Right kidney (tissue), 1 donor: Measurements from ENCODE around the gene GCKR.
"Not testable (repeated sequence)": the region's sequence is repeated elsewhere in the genome, so short reads cannot be mapped to it uniquely, and the experiment has no call there.

Experiments
- DNase-seq: peaks from one replicate; pipeline ENCODE4 v3.0.0-alpha.2; 2016

The GCKR gene

DNA sequence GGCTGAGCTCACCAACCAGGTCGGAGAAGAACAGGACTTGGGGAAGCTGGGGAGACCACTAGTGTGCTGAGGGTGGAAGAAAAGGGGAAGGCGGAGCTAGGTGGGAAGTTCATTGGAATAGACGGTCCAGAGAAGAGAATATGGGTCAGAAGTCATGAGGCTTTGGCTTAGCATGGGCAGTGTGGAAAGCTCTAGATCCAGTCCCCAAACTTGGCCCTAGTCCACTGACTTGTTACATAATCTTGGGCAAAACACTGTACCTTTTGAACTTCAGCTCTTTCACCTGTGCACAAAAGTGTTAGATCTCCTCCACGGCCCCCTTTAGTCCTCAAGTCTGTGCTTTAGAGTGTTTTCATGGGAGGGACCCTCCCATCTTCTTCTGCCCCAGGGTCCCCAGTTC is 10.7 kb downstream of the GCKR start:
- DNase-seq, result no peak

DNA sequence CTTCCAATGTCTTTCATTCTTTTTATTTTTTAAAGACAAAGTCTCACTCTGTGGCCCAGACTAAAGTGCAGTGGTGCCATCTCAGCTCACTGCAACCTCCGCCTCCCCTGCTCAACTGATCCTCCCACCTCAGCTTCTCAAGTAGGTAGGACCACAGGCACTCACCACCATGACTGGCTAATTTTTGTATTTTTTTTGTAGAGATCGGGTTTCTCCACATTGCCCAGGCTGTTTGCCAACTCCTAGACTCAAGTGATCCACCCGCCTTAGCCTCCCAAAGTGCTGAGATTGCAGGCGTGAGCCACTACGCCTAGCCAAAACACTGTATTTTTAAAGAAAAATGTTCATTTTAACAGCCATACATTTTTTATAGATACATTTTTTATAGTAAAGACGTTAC is 12.7 kb downstream of the GCKR start:
- no peak for DNase-seq

DNA sequence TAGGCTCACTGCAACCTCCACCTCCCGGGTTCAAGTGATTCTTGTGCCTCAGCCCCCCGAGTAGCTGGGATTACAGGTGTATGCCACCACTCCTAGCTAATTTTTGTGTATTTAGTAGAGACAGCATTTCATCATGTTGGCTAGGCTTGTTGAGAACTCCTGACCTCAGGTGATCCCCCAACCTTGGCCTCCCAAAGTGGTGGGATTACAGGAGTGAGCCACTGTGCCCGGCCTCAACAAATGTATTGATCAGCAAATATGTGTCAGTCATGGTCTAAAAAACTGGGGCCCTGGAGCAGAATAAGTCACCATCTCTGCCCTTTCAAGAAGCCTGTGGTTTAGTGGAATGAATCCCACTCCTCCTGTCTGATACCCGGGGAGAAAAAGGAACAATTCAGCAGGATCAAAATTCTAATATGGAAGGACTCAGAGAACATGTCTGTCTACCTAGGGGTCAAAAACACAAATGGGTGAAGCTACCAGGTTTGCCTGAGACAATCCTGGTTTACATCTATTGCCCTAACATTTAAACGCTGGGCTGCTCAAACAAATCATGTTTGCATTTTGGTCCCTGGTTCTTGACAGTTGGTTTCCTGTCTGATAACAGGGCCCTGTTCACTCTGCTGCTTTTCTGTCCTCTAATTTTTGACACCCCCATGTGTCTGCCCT is 21.6 kb downstream of the GCKR start:
- DNase-seq, result no peak

DNA sequence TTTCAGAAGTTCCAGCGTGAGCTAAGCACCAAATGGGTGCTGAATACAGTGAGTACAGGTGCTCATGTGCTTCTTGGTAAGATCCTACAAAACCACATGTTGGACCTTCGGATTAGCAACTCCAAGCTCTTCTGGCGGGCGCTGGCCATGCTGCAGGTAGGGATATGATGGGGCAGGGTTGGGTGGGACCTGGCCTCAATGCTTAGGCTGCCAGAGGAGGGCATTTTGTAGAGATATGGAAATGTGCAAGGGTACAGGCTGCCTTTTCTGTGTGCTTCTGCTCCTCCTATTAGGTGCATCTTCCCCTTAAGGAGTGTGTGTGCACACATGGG is 22.1 kb downstream of the GCKR start:
- no peak for DNase-seq

DNA sequence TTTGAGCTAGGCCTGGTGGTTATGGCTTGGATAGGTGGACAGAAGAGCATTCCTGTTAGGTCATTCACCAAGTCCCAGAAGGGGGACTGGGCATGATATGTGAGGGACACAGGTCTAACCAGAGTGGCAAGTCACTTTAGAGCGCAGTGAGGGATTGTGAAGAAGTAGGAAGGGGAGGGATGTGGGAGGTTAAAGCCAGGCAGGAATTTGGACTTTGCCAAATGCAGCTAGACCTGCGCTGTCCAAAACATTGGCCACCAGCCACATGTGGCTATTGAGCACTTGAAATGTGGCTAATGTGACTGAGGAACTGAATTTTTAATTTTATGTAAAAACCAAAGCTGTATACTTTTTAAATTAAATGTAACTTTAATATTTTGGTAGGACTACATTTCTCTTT is 23.7 kb downstream of the GCKR start:
- no peak for DNase-seq

DNA sequence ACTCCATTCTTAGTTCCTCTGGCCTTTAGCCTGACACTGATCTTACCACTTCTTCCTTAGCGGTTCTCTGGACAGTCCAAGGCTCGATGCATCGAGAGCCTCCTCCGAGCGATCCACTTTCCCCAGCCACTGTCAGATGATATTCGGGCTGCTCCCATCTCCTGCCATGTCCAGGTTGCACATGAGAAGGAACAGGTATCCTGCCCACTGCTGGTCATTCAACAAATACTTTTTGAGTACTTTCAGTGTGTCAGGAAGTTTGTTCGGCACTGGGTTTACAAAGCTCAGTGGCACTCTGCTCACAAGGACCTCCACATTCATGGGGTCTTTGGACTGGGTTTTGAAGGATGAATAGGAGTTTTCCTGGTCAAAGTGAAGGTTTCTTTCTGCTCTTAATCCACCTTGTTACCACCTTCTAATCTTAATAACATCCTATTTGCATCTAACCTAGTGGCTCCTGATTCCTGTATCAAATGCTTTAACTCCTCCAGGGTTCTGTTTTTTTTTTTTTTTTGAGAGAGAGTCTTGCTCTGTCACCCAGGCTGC is 25.8 kb downstream of the GCKR start:
- DNase-seq, result no peak

DNA sequence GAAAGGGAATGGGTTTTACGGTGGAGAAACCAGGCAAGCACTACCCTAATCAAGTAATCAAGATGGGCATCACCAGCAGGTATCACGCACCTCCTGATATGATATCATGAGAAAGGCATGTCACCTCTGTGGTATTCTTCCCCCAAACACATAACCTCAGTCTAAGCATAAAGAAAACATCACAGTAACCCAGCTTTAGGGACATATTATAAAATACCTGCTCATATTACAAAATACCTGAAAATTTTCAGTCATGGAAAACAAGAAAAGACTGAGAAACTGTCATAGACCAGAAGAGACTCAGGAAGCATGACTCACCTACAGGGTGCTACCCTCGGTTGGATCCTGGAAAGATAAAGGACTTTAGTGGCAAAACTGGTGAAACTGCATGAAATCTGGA is 30.5 kb downstream of the GCKR start:
- no peak for DNase-seq

DNA sequence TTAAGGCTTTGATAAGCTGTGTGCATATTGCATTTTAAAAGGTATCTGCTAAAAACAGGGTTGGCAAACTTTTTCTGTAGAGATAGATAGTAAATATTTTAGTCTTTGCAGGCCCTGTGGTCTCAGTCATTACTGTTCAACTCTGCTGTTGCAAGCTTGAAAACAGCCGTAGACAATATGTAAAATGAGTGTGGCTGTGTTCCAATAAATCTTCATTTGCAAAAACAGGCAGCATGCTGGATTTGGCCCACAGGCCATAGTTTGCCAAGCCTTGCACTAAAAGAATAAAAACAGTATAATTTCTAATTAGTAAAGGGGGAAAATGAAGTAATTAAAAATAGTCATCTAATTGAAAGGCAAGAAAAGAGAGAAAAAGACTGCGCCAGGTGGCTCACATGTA is 35.3 kb downstream of the GCKR start:
- no peak for DNase-seq

DNA sequence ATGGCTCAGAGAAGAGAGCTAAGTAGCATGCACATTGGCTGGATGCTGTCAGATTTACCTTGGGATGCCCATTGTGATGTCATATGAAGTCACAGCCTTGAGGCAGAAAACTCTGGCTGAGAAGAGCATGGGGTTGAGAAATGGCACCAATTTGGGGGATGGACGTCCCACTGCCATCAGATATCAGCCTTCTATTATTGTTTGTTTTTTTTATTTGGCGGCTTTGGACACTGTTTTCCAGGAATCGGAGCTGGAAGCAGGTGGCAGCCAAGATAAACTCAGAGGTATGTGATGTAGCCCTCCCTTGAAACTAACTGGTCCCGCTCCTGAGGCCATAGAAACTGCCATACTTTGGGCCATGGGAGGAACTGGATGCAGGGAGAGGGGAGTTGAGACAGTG is 40.6 kb downstream of the GCKR start:
- DNase-seq, result no peak

DNA sequence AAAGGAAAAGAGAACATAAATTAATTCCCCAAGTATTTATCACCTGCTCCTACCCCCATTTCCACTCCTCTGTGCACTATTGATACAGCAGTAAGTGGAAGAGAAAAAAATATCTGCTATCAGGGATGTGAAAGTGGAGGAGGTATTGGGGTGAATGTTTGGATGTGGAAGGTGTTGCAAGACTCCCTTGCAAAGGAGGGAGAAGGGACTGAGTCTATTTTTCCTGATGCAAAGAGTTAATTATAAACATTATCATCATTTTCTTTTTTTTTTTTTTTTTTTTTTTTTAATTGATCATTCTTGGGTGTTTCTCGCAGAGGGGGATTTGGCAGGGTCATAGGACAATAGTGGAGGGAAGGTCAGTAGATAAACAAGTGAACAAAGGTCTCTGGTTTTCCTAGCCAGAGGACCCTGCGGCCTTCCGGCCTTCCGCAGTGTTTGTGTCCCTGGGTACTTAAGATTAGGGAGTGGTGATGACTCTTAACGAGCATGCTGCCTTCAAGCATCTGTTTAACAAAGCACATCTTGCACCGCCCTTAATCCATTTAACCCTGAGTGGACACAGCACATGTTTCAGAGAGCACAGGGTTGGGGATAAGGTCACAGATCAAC is 42.3 kb downstream of the GCKR start:
- not testable (repeated sequence) for DNase-seq

DNA sequence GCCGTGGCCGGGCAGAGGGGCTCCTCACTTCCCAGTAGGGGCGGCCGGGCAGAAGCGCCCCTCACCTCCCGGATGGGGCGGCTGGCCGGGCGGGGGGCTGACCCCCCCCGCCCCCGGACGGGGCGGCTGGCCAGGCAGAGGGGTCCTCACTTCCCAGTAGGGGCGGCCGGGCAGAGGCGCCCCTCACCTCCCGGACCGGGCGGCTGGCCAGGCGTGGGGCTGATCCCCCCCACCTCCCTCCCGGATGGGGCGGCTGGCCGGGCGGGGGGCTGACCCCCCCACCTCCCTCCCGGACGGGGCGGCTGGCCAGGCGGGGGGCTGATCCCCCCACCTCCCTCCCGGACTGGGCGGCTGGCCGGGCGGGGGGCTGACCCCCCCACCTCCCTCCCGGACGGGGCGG is 43.0 kb downstream of the GCKR start:
- DNase-seq, result not testable (repeated sequence)

DNA sequence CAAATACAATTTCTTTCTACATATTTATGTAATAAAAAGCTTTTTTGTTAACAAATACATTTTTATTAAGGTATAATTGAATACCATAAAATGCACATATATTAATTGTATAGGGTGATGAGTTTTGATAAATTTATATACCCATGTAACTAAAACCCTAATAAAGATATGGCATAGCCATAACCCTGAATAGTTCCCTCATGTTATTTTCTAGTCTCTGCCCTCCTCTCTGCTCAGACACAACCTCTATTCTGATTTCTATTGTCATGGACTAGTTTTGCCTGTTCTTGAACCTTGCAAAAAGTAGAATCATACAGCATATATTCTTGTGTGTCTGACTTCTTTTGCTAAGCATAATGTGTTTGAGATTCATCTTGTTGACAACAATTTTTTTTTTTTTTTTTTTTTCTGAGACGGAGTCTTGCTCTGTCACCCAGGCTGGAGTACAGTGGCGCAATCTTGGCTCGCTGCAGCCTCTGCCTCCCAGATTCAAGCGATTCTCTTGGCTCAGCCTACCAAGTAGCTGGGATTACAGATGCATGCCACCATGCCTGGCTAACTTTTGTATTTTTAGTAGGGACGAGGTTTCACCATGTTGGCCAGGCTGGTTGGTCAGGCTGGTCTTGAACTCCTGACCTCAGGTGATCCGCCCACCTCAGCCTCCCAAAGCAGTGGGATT is 47.6 kb downstream of the GCKR start:
- DNase-seq, result no peak

DNA sequence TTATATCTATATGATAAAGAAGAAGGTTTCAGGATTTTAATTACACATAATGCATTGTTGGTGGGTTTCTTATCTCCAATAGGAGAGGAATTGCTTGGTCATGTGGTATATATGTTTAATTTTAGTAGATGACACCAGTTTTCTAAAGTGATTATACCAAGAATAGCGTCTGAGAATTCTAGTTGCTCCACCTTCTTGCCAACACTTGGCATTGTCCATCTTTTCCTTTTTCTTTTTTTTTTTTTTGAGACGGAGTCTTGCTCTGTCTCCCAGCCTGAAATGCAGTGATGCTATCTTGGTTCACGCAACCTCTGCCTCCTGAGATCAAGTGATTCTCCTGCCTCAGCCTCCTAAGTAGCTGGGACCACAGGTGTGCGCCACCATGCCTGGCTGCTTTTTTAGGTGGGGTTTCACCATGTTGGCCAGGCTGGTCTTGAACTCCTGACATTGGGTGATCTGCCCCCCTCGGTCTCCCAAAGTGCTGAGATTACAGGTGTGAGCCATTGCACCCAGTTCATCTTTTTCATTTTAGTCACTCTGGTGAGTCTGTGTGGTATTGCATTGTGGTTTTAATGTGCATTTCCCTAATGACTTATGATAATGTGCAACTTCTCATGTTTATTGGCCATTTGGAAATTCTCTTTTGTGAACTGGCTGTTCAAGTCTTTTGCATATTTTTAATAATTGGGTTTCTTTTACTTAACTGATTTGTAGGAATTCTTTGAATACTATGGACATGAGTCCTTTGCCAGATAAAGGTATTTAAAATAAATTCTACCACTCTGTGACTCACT is 48.9 kb downstream of the GCKR start:
- no peak for DNase-seq

DNA sequence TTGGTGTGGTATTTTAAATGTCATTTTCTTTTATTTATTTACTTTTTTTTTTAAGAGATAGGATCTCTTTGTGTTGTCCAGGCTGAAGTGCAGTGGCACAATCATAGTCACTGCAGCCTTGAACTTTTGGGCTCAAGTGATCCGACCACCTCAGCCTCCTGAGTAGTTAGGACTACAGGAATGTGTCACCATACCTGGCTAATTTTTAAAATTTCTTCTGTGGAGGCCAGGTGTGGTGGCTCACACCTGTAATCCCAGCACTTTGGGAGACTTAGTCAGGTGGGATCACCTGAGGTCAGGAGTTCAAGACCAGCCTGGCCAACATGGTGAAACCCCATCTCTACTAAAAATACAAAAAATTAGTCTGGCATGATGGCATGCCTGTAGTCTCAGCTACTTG is 52.7 kb downstream of the GCKR start:
- DNase-seq, result no peak

DNA sequence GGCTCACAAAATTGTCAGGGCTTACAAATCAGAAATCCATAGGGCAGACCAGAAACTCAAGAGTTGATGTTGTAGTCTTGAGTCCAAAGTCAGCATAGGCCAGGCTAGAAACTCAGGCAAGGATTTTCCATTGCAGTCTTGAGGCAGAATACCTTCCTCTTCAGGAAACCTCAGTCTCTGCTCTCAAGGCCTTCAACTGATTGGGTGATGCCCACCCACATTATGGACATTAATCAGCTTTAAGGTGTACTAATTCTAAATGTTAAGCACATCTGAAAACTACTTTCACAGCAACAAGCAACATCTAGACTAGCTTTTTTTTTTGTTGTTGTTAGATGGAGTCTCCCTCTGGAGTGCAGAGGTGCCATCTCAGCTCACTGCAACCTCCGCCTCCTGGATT is 54.9 kb downstream of the GCKR start:
- no peak for DNase-seq

DNA sequence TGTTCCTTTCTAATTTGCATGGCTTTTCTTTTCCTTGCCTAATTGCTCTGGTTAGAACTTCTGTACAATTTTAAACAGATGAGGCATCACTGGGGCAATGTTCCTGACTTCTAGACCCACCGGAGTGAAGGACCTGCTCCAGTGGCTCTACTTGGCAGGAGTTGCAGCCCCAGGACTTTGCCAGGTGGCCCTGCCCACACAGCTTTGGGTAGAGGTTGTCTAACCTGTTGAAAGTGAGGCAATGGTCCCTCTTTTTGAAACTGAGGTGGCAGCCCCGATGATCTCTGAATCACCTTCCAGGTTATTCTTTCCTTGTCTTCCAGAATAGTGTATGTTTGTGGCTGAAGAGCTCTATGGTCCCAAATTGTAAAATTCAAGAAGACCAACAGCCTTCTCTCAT is 56.3 kb downstream of the GCKR start:
- DNase-seq, result no peak

DNA sequence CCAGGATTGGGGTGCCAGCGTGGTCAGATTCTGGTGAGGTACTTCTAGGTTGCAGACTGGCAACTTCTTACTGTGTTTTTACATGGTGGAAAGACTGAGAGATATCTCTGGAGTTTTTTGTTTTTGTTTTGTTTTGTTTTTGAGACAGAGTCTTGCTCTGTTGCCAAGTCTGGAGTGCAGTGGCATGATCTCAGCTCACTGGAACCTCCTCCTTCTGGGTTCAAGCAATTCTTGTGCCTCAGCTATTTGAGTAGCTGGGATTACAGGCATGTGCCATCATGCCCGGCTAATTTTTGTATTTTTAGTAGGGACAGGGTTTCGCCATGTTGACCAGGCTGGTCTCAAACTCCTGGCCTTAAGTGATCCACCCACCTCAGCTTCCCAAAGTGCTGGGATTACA is 57.8 kb downstream of the GCKR start:
- not testable (repeated sequence) for DNase-seq

DNA sequence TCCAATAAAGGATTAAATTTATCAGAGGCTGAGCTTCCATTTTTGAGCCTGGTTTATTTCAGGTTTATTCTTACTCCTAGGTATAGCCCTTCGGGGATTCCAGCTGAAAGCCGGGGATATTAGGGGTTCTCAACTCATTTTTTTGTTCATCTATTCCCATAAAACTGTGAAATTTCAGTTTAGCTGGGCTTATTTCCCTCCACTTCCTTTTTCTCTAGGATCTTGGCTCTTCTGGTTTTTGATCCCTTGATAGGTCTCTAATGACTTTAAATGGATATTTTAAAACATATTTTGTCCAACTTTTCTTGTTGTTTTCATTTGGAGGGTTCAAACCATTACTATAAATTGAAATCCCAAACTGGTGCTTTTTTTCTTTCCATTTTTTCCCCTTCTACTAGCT is 62.6 kb downstream of the GCKR start:
- DNase-seq, result no peak

DNA sequence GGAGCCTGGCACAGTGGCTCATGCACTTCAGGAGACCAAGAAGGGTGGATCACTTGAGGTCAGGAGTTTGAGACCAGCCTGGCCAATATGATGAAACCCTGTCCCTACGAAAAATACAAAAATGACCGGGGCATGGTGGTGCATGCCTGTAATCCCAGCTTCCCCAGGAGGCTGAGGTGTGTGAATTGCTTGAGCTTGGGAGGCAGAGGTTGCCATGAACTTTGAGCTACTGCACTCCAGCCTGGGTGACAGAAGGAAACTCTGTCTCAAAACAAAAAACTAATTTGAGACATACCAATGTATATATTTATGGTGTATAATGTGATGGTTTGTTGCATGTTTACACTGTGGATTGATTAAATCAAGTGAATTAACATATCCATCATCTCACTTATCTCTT is 64.4 kb downstream of the GCKR start:
- no peak for DNase-seq

DNA sequence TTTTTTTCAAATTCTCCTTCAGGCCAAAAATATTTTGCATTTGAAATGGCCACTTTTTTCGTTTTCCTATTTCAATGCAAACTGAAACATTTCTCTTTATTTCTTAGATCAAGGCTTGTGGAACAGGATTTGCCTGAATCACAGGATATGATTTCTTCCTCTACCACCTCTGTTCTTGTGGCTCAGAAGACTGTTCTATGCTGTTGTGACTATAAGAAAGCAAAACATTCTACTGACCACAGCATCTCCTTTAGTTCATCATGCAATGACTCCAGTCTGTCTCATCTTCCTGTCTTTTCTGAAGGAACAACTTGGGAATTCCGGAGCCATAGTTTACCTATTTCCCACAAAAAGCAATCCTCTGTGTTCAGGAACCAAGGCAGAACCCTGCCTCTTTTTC is 70.0 kb downstream of the GCKR start:
- DNase-seq, result no peak

DNA sequence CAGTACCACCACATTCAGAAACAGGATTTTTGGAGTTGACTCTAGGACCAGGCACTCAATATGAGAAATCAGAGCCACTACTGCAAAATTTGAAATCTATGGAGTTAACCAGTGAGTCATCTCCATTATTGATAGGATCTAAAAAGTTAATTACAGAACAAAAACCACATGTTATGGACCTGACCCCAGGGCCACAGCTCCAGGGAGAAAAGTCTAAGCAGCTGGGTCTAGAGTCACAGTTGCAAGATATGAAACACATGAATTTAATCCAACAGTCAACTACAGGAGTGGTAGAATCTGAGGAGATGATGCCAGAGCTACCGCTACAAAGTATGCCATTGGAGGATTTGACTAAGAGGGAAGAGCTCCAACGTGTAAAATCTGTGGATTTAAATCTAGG is 72.8 kb downstream of the GCKR start:
- DNase-seq, result no peak

DNA sequence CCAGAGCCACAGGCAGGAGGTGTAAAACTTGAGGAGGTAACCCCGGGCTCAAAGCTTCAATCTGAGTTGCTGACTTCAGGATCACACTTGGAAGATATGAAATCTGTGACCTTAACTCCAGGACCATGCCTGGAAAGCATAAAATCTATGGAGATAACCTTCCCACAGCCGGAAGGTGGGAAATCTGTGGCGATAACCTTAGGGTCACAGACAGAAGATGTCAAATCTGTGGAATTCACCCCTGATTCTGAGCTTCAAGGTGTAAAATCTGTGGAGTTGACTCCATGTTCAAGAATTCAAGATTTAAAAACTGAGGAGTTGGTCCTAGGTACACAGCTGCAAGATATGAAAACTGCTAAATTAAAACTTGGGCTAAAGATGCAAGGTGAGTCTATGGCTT is 74.6 kb downstream of the GCKR start:
- DNase-seq, result no peak

DNA sequence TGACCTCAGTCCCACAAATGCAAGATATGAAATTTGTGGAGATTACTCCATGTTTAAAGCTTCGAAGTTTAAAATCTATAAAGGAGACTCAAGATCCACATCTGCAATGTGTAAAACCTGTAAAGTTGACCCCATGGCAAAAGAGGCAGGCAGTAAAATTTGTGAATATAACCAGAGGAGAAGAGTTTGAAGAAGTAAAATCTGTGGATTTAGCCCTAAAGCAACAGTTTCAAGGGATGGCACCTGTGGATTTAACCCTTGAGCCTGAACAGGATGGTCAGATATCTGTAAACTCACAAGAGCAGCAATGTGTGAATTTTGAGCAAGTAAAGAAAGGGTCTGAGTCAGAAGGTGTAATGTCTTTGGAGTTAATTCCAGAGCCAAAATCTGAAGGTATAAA is 75.0 kb downstream of the GCKR start:
- DNase-seq, result no peak
